ENCODE data around the gene NDEL1.

- TF ChIP-seq CTCF (IDR thresholded peaks at IDR 0.05) (no peak), POLR2A (IDR thresholded peaks at IDR 0.05) (no peak)
Observed at GRCh38 chr17:8487130-8487645, 51.5 kb downstream of the NDEL1 start.
